Astrocyte (in vitro differentiated cells and primary cell): ENCODE results near the gene MYO1E. TPM values are rescaled to one million over a fixed set of nuclear protein-coding genes. Genes with fewer than 3 reads are reported as not detected.

Source experiments
- DNase-seq: peaks from one replicate; pipeline ENCODE4 v3.0.0-alpha.2; 2010; ENCODE audit warnings: low read depth
- FAIRE-seq: peaks from 2 replicates; lab custom pipeline; 2011; peaks lifted over from hg19 to GRCh38; lab: Jason Lieb, UNC
- H2AFZ ChIP-seq: 2 replicates; pipeline ENCODE4 v1.6.0; 2012; ENCODE audit warnings: low read depth, low read length, inconsistent platforms
- H3K27ac ChIP-seq: 2 replicates; pipeline ENCODE4 v1.5.1; 2011; ENCODE audit warnings: low read depth, low read length, inconsistent platforms
- H3K27me3 ChIP-seq: 2 replicates; pipeline ENCODE4 v1.6.0; 2011; ENCODE audit warnings: low read length, inconsistent platforms; ENCODE audit not compliant: insufficient read depth
- H3K36me3 ChIP-seq: 2 replicates; pipeline ENCODE4 v1.5.1; 2011; ENCODE audit warnings: low read length, inconsistent platforms; ENCODE audit not compliant: insufficient read depth
- H3K4me1 ChIP-seq: 2 replicates; pipeline ENCODE4 v1.5.1; 2011; ENCODE audit warnings: low read length, inconsistent platforms; ENCODE audit not compliant: insufficient read depth
- H3K4me2 ChIP-seq: 2 replicates; pipeline ENCODE4 v1.6.0; 2012; ENCODE audit warnings: low read length, inconsistent platforms
- H3K4me3 ChIP-seq: 2 replicates; pipeline ENCODE4 v1.5.1; 2011; ENCODE audit warnings: low read depth, mild to moderate bottlenecking, low read length, inconsistent platforms; ENCODE audit not compliant: insufficient read depth
- H3K79me2 ChIP-seq: 2 replicates; pipeline ENCODE4 v1.6.0; 2012; ENCODE audit warnings: mild to moderate bottlenecking, low read length, inconsistent platforms; ENCODE audit not compliant: insufficient read depth
- H3K9ac ChIP-seq: 2 replicates; pipeline ENCODE4 v1.6.0; 2012; ENCODE audit warnings: mild to moderate bottlenecking, low read length, inconsistent platforms
- H3K9me3 ChIP-seq: 2 replicates; pipeline ENCODE4 v1.5.1; 2012; ENCODE audit warnings: low read depth, mild to moderate bottlenecking, low read length, inconsistent platforms; ENCODE audit not compliant: insufficient read depth
- H4K20me1 ChIP-seq: 2 replicates; pipeline ENCODE4 v1.6.0; 2012; ENCODE audit warnings: low read length, inconsistent platforms; ENCODE audit not compliant: insufficient read depth
- H3K27ac Mint-ChIP-seq: one replicate; pipeline ENCODE4 v1.8.0; 2021; ENCODE audit warnings: mild to moderate bottlenecking, mixed read lengths; ENCODE audit not compliant: unreplicated experiment
- H3K27me3 Mint-ChIP-seq: one replicate; pipeline ENCODE4 v1.8.0; 2021; ENCODE audit warnings: low read depth, mixed read lengths; ENCODE audit not compliant: unreplicated experiment
- H3K36me3 Mint-ChIP-seq: one replicate; pipeline ENCODE4 v1.8.0; 2021; ENCODE audit warnings: low read depth, mixed read lengths; ENCODE audit not compliant: unreplicated experiment
- H3K4me1 Mint-ChIP-seq: one replicate; pipeline ENCODE4 v1.8.0; 2021; ENCODE audit warnings: low read depth, mixed read lengths; ENCODE audit not compliant: unreplicated experiment
- H3K4me3 Mint-ChIP-seq: one replicate; pipeline ENCODE4 v1.8.0; 2021; ENCODE audit warnings: mild to moderate bottlenecking, moderate library complexity, mixed read lengths; ENCODE audit not compliant: unreplicated experiment
- H3K9me3 Mint-ChIP-seq: one replicate; pipeline ENCODE4 v1.8.0; 2021; ENCODE audit warnings: mild to moderate bottlenecking, mixed read lengths; ENCODE audit not compliant: unreplicated experiment
- EZH2 ChIP-seq: IDR thresholded peaks from 2 replicates; pipeline ENCODE4 v1.6.1; 2012; ENCODE audit warnings: mild to moderate bottlenecking, low read length, inconsistent platforms; ENCODE audit not compliant: insufficient read depth
- total RNA-seq: library from RNA; stranded (reverse); gene quantifications from 2 replicates; pipeline ENCODE4 v1.2.1, GENCODE V29; 2021
- TF ChIP-seq, protein P1 (sequence below): IDR thresholded peaks from 2 replicates; pipeline ENCODE4 v1.5.1; 2011; ENCODE audit warnings: low read depth, mild to moderate bottlenecking, inconsistent platforms, low read length, moderate library complexity; ENCODE audit not compliant: insufficient read depth

The MYO1E gene
- total RNA-seq, 1 donor from 2014 or later = 227 TPM

DNA sequence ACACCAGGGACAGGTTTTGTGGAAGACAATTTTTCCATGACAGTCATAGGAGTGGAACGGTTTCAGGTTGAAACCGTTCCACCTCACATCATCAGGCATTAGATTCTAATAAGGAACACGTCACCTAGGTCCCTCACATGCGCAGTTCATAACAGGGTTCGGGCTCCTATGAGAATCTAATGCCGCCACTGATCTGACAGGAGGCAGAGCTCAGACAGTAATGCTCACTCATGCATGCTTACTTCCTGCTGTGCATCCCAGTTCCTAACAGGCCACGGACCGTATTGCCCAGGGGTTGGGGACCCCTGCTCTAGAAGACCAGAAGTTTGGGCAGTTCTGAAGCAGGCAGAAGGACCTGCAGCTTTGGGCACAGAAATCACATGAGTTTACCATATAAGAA, 61.5 kb downstream of the MYO1E start:
- no peak for FAIRE-seq

DNA sequence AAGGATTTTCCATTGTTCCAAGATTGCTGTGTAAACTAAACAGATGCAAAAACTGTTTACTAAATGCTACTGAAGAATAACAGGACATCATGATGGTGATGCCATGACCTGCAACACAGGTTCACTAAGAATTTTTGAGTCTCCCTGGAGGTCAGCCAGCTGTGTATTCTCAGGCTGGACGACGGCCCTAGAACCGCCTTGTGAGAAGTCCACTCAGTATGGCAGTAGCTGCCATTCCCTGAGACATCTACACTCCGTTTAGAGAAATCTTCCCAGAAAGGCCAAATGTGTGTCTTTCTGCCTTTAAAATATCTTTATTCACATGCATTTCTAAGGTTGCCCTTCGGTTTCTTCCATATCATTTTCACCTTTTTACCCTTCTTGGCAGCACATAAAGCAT, 63.3 kb downstream of the MYO1E start:
- TF ChIP-seq, protein P1, sequence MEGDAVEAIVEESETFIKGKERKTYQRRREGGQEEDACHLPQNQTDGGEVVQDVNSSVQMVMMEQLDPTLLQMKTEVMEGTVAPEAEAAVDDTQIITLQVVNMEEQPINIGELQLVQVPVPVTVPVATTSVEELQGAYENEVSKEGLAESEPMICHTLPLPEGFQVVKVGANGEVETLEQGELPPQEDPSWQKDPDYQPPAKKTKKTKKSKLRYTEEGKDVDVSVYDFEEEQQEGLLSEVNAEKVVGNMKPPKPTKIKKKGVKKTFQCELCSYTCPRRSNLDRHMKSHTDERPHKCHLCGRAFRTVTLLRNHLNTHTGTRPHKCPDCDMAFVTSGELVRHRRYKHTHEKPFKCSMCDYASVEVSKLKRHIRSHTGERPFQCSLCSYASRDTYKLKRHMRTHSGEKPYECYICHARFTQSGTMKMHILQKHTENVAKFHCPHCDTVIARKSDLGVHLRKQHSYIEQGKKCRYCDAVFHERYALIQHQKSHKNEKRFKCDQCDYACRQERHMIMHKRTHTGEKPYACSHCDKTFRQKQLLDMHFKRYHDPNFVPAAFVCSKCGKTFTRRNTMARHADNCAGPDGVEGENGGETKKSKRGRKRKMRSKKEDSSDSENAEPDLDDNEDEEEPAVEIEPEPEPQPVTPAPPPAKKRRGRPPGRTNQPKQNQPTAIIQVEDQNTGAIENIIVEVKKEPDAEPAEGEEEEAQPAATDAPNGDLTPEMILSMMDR = no peak
- TF ChIP-seq EZH2 = no peak
- Histone ChIP-seq H3K4me2 (no peak overlapping the region), H3K4me1 (peaks cover 36% of the 10 kb centered on the region), H3K9me3 (no peaks in the 10 kb centered on the region), H3K79me2 (peaks cover 83% of the 10 kb centered on the region), H3K27ac (no peak overlapping the region), H3K36me3 (no peaks in the 10 kb centered on the region), H4K20me1 (peaks cover 85% of the 10 kb centered on the region), H3K4me3 (no peak overlapping the region), H2AFZ (no peak overlapping the region), H3K27me3 (no peaks in the 10 kb centered on the region), H3K9ac (no peak overlapping the region)
- no peak overlapping the region for H3K27ac Mint-ChIP-seq
- no peaks in the 10 kb centered on the region for H3K9me3 Mint-ChIP-seq
- FAIRE-seq (no peak), DNase-seq (no peak)
- H3K4me1 Mint-ChIP-seq = peaks cover 26% of the 10 kb centered on the region
- no peak overlapping the region for H3K4me3 Mint-ChIP-seq
- peaks cover 13% of the 10 kb centered on the region for H3K36me3 Mint-ChIP-seq
- H3K27me3 Mint-ChIP-seq = no peaks in the 10 kb centered on the region

More for the DNA sequence above, 61.5 kb downstream of the MYO1E start:
- peaks cover 84% of the 10 kb centered on the region for H3K79me2 ChIP-seq
- H4K20me1 ChIP-seq = peaks cover 87% of the 10 kb centered on the region
- no peak overlapping the region for H3K27ac Mint-ChIP-seq
- H3K9me3 ChIP-seq = no peaks in the 10 kb centered on the region
- H3K36me3 ChIP-seq = no peaks in the 10 kb centered on the region
- H3K9ac ChIP-seq = no peak overlapping the region
- H3K36me3 Mint-ChIP-seq = peaks cover 13% of the 10 kb centered on the region
- no peak overlapping the region for H3K4me2 ChIP-seq
- H3K9me3 Mint-ChIP-seq = no peaks in the 10 kb centered on the region
- H3K4me3 ChIP-seq = no peak overlapping the region
- no peak overlapping the region for H2AFZ ChIP-seq
- no peak overlapping the region for H3K4me3 Mint-ChIP-seq
- H3K4me1 Mint-ChIP-seq = peaks cover 27% of the 10 kb centered on the region
- H3K4me1 ChIP-seq = peaks cover 35% of the 10 kb centered on the region
- TF ChIP-seq EZH2 = no peak
- TF ChIP-seq, protein P1 = no peak
- no peak for DNase-seq
- no peaks in the 10 kb centered on the region for H3K27me3 Mint-ChIP-seq
- no peaks in the 10 kb centered on the region for H3K27me3 ChIP-seq
- H3K27ac ChIP-seq = no peak overlapping the region

DNA sequence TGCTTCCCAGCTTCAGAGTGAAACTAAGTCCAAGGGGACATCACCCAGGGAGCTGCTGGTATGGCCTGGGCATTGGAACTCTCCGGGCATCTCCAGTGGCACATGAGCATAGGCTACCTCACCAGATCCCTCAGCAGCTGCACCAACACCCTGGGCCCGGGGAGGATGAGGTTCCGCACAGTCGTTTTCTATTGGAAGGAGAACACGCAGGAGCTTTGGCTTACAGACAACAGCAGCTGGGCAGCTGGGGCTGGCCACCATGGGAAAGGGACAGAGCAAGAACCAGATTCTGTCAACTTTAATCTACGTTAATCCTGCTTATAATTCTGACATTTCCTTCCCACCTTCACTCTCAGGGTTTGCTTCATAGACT, 65.5 kb downstream of the MYO1E start:
- Mint-ChIP-seq H3K9me3 (no peaks in the 10 kb centered on the region), H3K4me3 (no peak overlapping the region), H3K27me3 (no peaks in the 10 kb centered on the region), H3K36me3 (peaks cover 15% of the 10 kb centered on the region), H3K27ac (no peak overlapping the region), H3K4me1 (peaks cover 24% of the 10 kb centered on the region)
- Histone ChIP-seq H3K9me3 (no peaks in the 10 kb centered on the region), H3K79me2 (peaks cover 84% of the 10 kb centered on the region), H2AFZ (no peak overlapping the region), H3K9ac (no peak overlapping the region), H4K20me1 (peaks cover 64% of the 10 kb centered on the region), H3K4me1 (peaks cover 30% of the 10 kb centered on the region), H3K27me3 (no peaks in the 10 kb centered on the region), H3K36me3 (no peaks in the 10 kb centered on the region), H3K27ac (no peak overlapping the region), H3K4me3 (no peak overlapping the region), H3K4me2 (no peak overlapping the region)
- no peak for TF ChIP-seq EZH2
- TF ChIP-seq, protein P1 = no peak
- no peak for DNase-seq
- no peak for FAIRE-seq
